Liver (tissue), 9 donors: ENCODE results near the gene PPM1E. TPM values are rescaled to one million over a fixed set of nuclear protein-coding genes. Genes with fewer than 3 reads are reported as not detected.

ENCODE experiments used
- DNase-seq: peaks from one replicate; pipeline ENCODE4 v3.0.0-alpha.2; 2017; ENCODE audit warnings: low spot score
- H3K27ac ChIP-seq, 2 donors: one replicate each; pipeline ENCODE4 v1.7.0; 2013; ENCODE audit warnings: inconsistent platforms in 2 of 2, low read length in 2 of 2, control low read depth in 1 of 2, low read depth in 1 of 2, mild to moderate bottlenecking in 1 of 2
- H3K27me3 ChIP-seq, 4 donors: one replicate each; pipeline versions ENCODE4 v1.6.1 to v1.7.0; 2013; ENCODE audit warnings: low read length in 3 of 4, inconsistent platforms in 1 of 4, mild to moderate bottlenecking in 1 of 4, moderate library complexity in 1 of 4; ENCODE audit not compliant: control insufficient read depth in 4 of 4, insufficient read depth in 4 of 4
- H3K36me3 ChIP-seq, 4 donors: one replicate each; pipeline versions ENCODE4 v1.6.1 to v1.7.0; 2013; ENCODE audit warnings: low read length in 3 of 4, mild to moderate bottlenecking in 3 of 4, low read depth in 1 of 4, moderate library complexity in 1 of 4; ENCODE audit not compliant: control insufficient read depth in 4 of 4, insufficient read depth in 3 of 4
- H3K4me1 ChIP-seq, 4 donors: one replicate each; pipeline versions ENCODE4 v1.6.1 to v1.7.0; 2013; ENCODE audit warnings: low read length in 3 of 4, mild to moderate bottlenecking in 3 of 4, moderate library complexity in 1 of 4; ENCODE audit not compliant: control insufficient read depth in 4 of 4, insufficient read depth in 4 of 4
- H3K4me3 ChIP-seq, 3 donors: one replicate each; pipeline versions ENCODE4 v1.6.1 to v1.7.0; 2013; ENCODE audit warnings: low read length in 3 of 3, control low read depth in 1 of 3, low read depth in 1 of 3, mild to moderate bottlenecking in 1 of 3
- H3K9ac ChIP-seq, 2 donors: one replicate each; pipeline ENCODE4 v1.7.0; 2013; ENCODE audit warnings: low read length in 2 of 2, mild to moderate bottlenecking in 2 of 2, moderate library complexity in 2 of 2, control low read depth in 1 of 2, low read depth in 1 of 2
- H3K9me3 ChIP-seq, 4 donors: one replicate each; pipeline versions ENCODE4 v1.6.1 to v1.7.0; 2013; ENCODE audit warnings: low read length in 3 of 4; ENCODE audit not compliant: control insufficient read depth in 4 of 4
- ATF3 ChIP-seq: IDR thresholded peaks from 2 replicates; pipeline ENCODE4 v1.6.1; 2016; ENCODE audit warnings: antibody characterized with exemption
- EGR1 ChIP-seq, 2 donors: IDR thresholded peaks; 2 replicates each; pipeline ENCODE4 v1.6.1; 2016 to 2018; ENCODE audit warnings: antibody characterized with exemption in 2 of 2, low read depth in 2 of 2
- FOXA1 ChIP-seq: IDR thresholded peaks from 2 replicates; pipeline ENCODE4 v1.6.1; 2016; ENCODE audit warnings: antibody characterized with exemption
- FOXA2 ChIP-seq: IDR thresholded peaks from 2 replicates; pipeline ENCODE4 v1.6.1; 2016; ENCODE audit warnings: antibody characterized with exemption
- GABPA ChIP-seq, 2 donors: IDR thresholded peaks in 1 of 2; conservative IDR thresholded peaks in 1 of 2; 2 replicates each; pipeline ENCODE4 v1.6.1; 2016; ENCODE audit warnings: antibody characterized with exemption in 2 of 2, mild to moderate bottlenecking in 1 of 2, moderate library complexity in 1 of 2
- HNF4A ChIP-seq, 2 donors: conservative IDR thresholded peaks; 2 replicates each; pipeline ENCODE4 v1.6.1; 2016; ENCODE audit warnings: antibody characterized with exemption in 2 of 2, mild to moderate bottlenecking in 2 of 2
- HNF4G ChIP-seq: IDR thresholded peaks from 2 replicates; pipeline ENCODE4 v1.6.1; 2016; ENCODE audit warnings: antibody characterized with exemption
- JUND ChIP-seq, 2 donors: IDR thresholded peaks; 2 replicates each; pipeline ENCODE4 v1.6.1; 2016; ENCODE audit warnings: antibody characterized with exemption in 2 of 2
- MAX ChIP-seq: IDR thresholded peaks from 2 replicates; pipeline ENCODE4 v1.6.1; 2016; ENCODE audit warnings: antibody characterized with exemption
- NR2F2 ChIP-seq: IDR thresholded peaks from 2 replicates; pipeline ENCODE4 v1.6.1; 2016; ENCODE audit warnings: antibody characterized with exemption
- RAD21 ChIP-seq, 2 donors: IDR thresholded peaks; 2 replicates each; pipeline ENCODE4 v1.6.1; 2016; ENCODE audit warnings: antibody characterized with exemption in 2 of 2, mild to moderate bottlenecking in 2 of 2
- REST ChIP-seq: IDR thresholded peaks from 2 replicates; pipeline ENCODE4 v1.6.1; 2016; ENCODE audit warnings: antibody characterized with exemption, mild to moderate bottlenecking
- RXRA ChIP-seq, 2 donors: IDR thresholded peaks; 2 replicates each; pipeline ENCODE4 v1.6.1; 2017 to 2018; ENCODE audit warnings: antibody characterized with exemption in 2 of 2, mild to moderate bottlenecking in 1 of 2
- SP1 ChIP-seq: IDR thresholded peaks from 2 replicates; pipeline ENCODE4 v1.6.1; 2018; ENCODE audit warnings: antibody characterized with exemption, mild to moderate bottlenecking
- TAF1 ChIP-seq: conservative IDR thresholded peaks from 2 replicates; pipeline ENCODE4 v1.6.1; 2016; ENCODE audit warnings: antibody characterized with exemption, mild to moderate bottlenecking
- ZBTB33 ChIP-seq: IDR thresholded peaks from 2 replicates; pipeline ENCODE4 v1.6.1; 2016; ENCODE audit warnings: antibody characterized with exemption
- WGBS: extraction: QIAGEN DNeasy Blood & Tissue Kit; methylation state at CpG from one replicate; pipeline ENCODE4 v1.1.7; 2013; 5-methylcytosine and 5-hydroxymethylcytosine counted together
- polyA plus RNA-seq, 2 donors: library from polyadenylated mRNA; stranded (reverse) in 1 of 2; unstranded in 1 of 2; fragments of 200-250 nt in 1 of 2; fragments of >200 nt in 1 of 2; fragmentation: Nextera tagmentation in 1 of 2; extraction: Ambion mirVana in 1 of 2; gene quantifications; one replicate each; pipeline versions ENCODE4 v1.2.1 to v1.2.3, GENCODE V29; 2013 to 2015
- total RNA-seq, 2 donors: library from RNA; depleted of rRNA; stranded (reverse); fragments of >200 nt; gene quantifications; one replicate each; pipeline ENCODE4 v1.2.3, GENCODE V29; 2014
- TF ChIP-seq, protein P1 (sequence below): fragments of 150-350 bp; IDR thresholded peaks from 2 replicates; pipeline ENCODE4 v1.5.1; 2017; ENCODE audit warnings: improper control_type of control experiment, low read depth, low read length; ENCODE audit not compliant: missing input control
- donor health status: healthy.
- donor health status: healthy.
- donor health status: healthy.
- donor health status: healthy.
- donor health status: healthy.

PPM1E gene
- total RNA-seq = under 1 TPM in 1 of 2 donors, not detected in 1; 0.25 TPM
- polyA plus RNA-seq = under 1 TPM; 0.50 to 0.61 TPM

DNA sequence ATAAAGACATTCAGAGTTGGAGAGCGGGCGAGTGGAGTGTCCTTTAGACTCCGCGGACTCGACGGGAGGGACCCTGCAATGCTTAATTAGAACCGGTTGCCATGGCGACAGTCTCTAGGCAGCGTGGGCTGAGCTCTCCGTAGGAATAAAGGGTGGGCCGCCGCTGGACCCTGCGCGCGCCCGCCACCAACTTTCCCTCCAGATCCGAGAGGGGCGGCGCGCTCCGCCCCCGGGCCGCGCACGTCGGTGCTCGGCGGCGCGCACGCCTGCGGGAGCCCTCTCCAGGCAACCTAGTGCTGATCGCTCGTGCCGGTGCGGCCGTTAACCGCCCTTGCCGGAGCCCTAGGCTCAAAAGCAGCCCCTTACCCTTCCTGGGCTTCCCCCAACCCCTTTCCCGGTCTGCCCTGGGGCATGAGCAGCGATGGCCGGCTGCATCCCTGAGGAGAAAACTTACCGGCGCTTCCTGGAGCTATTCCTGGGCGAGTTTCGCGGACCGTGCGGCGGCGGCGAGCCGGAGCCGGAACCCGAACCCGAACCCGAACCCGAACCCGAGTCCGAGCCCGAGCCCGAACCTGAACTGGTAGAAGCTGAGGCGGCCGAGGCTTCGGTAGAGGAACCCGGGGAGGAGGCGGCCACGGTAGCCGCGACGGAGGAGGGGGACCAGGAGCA, at the start of gene PPM1E:
Gene PPM1E (plus strand): TSS at position 278 of the 669 bp plus-strand sequence.
- TF ChIP-seq NR2F2 = no peak
- TF ChIP-seq REST = peak; percentile 97
- no peak for TF ChIP-seq HNF4G
- TF ChIP-seq GABPA (IDR thresholded peaks at IDR 0.05 in 1 of 2, conservative IDR thresholded peaks at IDR 0.05 in 1 of 2) = no peak
- no peak for TF ChIP-seq RAD21 (IDR thresholded peaks at IDR 0.05)
- no peak for TF ChIP-seq FOXA2
- no peak for TF ChIP-seq JUND (IDR thresholded peaks at IDR 0.05)
- TF ChIP-seq MAX = no peak
- no peak for TF ChIP-seq EGR1 (IDR thresholded peaks at IDR 0.05; ENCODE audit: low read depth in 2 of 2)
- no peak for TF ChIP-seq TAF1
- TF ChIP-seq, protein P1, sequence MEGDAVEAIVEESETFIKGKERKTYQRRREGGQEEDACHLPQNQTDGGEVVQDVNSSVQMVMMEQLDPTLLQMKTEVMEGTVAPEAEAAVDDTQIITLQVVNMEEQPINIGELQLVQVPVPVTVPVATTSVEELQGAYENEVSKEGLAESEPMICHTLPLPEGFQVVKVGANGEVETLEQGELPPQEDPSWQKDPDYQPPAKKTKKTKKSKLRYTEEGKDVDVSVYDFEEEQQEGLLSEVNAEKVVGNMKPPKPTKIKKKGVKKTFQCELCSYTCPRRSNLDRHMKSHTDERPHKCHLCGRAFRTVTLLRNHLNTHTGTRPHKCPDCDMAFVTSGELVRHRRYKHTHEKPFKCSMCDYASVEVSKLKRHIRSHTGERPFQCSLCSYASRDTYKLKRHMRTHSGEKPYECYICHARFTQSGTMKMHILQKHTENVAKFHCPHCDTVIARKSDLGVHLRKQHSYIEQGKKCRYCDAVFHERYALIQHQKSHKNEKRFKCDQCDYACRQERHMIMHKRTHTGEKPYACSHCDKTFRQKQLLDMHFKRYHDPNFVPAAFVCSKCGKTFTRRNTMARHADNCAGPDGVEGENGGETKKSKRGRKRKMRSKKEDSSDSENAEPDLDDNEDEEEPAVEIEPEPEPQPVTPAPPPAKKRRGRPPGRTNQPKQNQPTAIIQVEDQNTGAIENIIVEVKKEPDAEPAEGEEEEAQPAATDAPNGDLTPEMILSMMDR = no peak
- no peak for TF ChIP-seq ATF3
- no peak for TF ChIP-seq RXRA (IDR thresholded peaks at IDR 0.05)
- TF ChIP-seq FOXA1 = no peak
- no peak for TF ChIP-seq SP1
- no peak for TF ChIP-seq ZBTB33
- TF ChIP-seq HNF4A (conservative IDR thresholded peaks at IDR 0.05) = peak in 1 of 2 donors; percentile 23
- H3K4me1 ChIP-seq = peaks cover 5 to 18% (median 8%) of the 10 kb centered on the region in 4 donors
- H3K9ac ChIP-seq = no peak within 1 kb of the TSS
- no peak within 1 kb of the TSS for H3K27ac ChIP-seq
- WGBS = 2% methylated on average over 71 of the region's 71 CpGs
- H3K4me3 ChIP-seq = peak within 1 kb of the TSS; percentile 18 to 80 (median 74)
- H3K36me3 ChIP-seq = no peaks in the 10 kb centered on the region
- no peaks in the 10 kb centered on the region for H3K27me3 ChIP-seq
- H3K9me3 ChIP-seq = no peaks in the 10 kb centered on the region
- peak; percentile 42 for DNase-seq
